HepG2 (cell line): ENCODE data around the gene APC2. TPM values are rescaled to one million over a fixed set of nuclear protein-coding genes. Genes with fewer than 3 reads are reported as not detected.

Source experiments
- CENPT ChIP-seq: sonication (generic); formaldehyde crosslinking; IDR thresholded peaks from 2 replicates; pipeline ENCODE4 v1.8.0; 2022; ENCODE audit warnings: low read depth, mild to moderate bottlenecking, moderate library complexity, missing genetic modification reagents
- MTA3 ChIP-seq: sonication (generic); formaldehyde crosslinking; IDR thresholded peaks from 2 replicates; pipeline ENCODE4 v1.4.0; 2020; ENCODE audit warnings: missing genetic modification reagents
- NRL ChIP-seq: sonication (generic); formaldehyde crosslinking; IDR thresholded peaks from 2 replicates; pipeline ENCODE4 v1.5.0; 2020; ENCODE audit warnings: missing genetic modification reagents, mild to moderate bottlenecking, moderate library complexity, borderline replicate concordance
- ZBTB3 ChIP-seq: sonication (generic); formaldehyde crosslinking; IDR thresholded peaks from 2 replicates; pipeline ENCODE4 v1.4.0; 2020; ENCODE audit warnings: low read depth, mild to moderate bottlenecking, moderate library complexity, missing genetic modification reagents, borderline replicate concordance
- ZBTB49 ChIP-seq: sonication (generic); formaldehyde crosslinking; IDR thresholded peaks from 2 replicates; pipeline ENCODE4 v1.4.0; 2020; ENCODE audit warnings: missing genetic modification reagents, borderline replicate concordance
- ZNF792 ChIP-seq: IDR thresholded peaks from 2 replicates; pipeline ENCODE4 v1.6.1; 2016
- polyA plus RNA-seq, 8 experiments: library from polyadenylated mRNA; depleted of rRNA in 3 of 8; stranded (reverse) in 7 of 8; unstranded in 1 of 8; fragments of >200 nt; fragmentation: Illumina TruSeq in 4 of 8; extraction: Trizol in 4 of 8; gene quantifications; 2 replicates each; pipeline versions ENCODE4 v1.2.1 to v1.2.3, GENCODE V29; 2011 to 2016; ENCODE audit warnings: low read depth in 4 of 8, missing spikeins in 1 of 8, mixed read lengths in 1 of 8; ENCODE audit not compliant: insufficient read depth in 1 of 8
- total RNA-seq, 5 experiments: library from RNA; depleted of rRNA; stranded (reverse); fragments of >200 nt; fragmentation: Illumina TruSeq; extraction: Trizol; gene quantifications; 2 replicates each; pipeline ENCODE4 v1.2.3, GENCODE V29; 2016; ENCODE audit warnings: low read depth in 1 of 5
- TF ChIP-seq, protein P1 (sequence below): sonication (generic); formaldehyde crosslinking; IDR thresholded peaks from 2 replicates; pipeline ENCODE4 v1.4.0; 2020; ENCODE audit warnings: missing genetic modification reagents
- TF ChIP-seq, protein P2 (sequence below): IDR thresholded peaks from 2 replicates; pipeline ENCODE4 v1.6.1; 2012; ENCODE audit warnings: low read length, improper control_type of control experiment
- TF ChIP-seq, protein P3 (sequence below): sonication (generic); formaldehyde crosslinking; IDR thresholded peaks from 2 replicates; pipeline ENCODE4 v1.4.0; 2020; ENCODE audit warnings: missing genetic modification reagents
- TF ChIP-seq, protein P4 (sequence below): sonication (generic); formaldehyde crosslinking; IDR thresholded peaks from 2 replicates; pipeline ENCODE4 v1.4.0; 2020; ENCODE audit warnings: missing genetic modification reagents, low read depth, mild to moderate bottlenecking, borderline replicate concordance
- TF ChIP-seq, protein P5 (sequence below): sonication (generic); formaldehyde crosslinking; IDR thresholded peaks from 2 replicates; pipeline ENCODE4 v1.9.0; 2022; ENCODE audit warnings: low read depth, missing genetic modification reagents

APC2 gene
- total and polyA plus RNA-seq, 2 of the 13 experiments (the other 11 are each of a cell fraction or from before 2014, with no cell fraction given), result 0.08 to 0.22 TPM

- TF ChIP-seq, protein P1, sequence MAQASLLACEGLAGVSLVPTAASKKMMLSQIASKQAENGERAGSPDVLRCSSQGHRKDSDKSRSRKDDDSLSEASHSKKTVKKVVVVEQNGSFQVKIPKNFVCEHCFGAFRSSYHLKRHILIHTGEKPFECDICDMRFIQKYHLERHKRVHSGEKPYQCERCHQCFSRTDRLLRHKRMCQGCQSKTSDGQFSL (CRISPR knock-in tag), result no peak
- TF ChIP-seq ZNF792 (CRISPR knock-in tag) (no peak), ZBTB3 (no peak), NRL (no peak), CENPT (CRISPR knock-in tag) (no peak), MTA3 (CRISPR knock-in tag) (no peak), ZBTB49 (CRISPR knock-in tag) (no peak)
- TF ChIP-seq, protein P2, sequence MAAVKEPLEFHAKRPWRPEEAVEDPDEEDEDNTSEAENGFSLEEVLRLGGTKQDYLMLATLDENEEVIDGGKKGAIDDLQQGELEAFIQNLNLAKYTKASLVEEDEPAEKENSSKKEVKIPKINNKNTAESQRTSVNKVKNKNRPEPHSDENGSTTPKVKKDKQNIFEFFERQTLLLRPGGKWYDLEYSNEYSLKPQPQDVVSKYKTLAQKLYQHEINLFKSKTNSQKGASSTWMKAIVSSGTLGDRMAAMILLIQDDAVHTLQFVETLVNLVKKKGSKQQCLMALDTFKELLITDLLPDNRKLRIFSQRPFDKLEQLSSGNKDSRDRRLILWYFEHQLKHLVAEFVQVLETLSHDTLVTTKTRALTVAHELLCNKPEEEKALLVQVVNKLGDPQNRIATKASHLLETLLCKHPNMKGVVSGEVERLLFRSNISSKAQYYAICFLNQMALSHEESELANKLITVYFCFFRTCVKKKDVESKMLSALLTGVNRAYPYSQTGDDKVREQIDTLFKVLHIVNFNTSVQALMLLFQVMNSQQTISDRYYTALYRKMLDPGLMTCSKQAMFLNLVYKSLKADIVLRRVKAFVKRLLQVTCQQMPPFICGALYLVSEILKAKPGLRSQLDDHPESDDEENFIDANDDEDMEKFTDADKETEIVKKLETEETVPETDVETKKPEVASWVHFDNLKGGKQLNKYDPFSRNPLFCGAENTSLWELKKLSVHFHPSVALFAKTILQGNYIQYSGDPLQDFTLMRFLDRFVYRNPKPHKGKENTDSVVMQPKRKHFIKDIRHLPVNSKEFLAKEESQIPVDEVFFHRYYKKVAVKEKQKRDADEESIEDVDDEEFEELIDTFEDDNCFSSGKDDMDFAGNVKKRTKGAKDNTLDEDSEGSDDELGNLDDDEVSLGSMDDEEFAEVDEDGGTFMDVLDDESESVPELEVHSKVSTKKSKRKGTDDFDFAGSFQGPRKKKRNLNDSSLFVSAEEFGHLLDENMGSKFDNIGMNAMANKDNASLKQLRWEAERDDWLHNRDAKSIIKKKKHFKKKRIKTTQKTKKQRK, result no peak
- TF ChIP-seq, protein P3, sequence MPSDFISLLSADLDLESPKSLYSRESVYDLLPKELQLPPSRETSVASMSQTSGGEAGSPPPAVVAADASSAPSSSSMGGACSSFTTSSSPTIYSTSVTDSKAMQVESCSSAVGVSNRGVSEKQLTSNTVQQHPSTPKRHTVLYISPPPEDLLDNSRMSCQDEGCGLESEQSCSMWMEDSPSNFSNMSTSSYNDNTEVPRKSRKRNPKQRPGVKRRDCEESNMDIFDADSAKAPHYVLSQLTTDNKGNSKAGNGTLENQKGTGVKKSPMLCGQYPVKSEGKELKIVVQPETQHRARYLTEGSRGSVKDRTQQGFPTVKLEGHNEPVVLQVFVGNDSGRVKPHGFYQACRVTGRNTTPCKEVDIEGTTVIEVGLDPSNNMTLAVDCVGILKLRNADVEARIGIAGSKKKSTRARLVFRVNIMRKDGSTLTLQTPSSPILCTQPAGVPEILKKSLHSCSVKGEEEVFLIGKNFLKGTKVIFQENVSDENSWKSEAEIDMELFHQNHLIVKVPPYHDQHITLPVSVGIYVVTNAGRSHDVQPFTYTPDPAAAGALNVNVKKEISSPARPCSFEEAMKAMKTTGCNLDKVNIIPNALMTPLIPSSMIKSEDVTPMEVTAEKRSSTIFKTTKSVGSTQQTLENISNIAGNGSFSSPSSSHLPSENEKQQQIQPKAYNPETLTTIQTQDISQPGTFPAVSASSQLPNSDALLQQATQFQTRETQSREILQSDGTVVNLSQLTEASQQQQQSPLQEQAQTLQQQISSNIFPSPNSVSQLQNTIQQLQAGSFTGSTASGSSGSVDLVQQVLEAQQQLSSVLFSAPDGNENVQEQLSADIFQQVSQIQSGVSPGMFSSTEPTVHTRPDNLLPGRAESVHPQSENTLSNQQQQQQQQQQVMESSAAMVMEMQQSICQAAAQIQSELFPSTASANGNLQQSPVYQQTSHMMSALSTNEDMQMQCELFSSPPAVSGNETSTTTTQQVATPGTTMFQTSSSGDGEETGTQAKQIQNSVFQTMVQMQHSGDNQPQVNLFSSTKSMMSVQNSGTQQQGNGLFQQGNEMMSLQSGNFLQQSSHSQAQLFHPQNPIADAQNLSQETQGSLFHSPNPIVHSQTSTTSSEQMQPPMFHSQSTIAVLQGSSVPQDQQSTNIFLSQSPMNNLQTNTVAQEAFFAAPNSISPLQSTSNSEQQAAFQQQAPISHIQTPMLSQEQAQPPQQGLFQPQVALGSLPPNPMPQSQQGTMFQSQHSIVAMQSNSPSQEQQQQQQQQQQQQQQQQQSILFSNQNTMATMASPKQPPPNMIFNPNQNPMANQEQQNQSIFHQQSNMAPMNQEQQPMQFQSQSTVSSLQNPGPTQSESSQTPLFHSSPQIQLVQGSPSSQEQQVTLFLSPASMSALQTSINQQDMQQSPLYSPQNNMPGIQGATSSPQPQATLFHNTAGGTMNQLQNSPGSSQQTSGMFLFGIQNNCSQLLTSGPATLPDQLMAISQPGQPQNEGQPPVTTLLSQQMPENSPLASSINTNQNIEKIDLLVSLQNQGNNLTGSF (CRISPR knock-in tag), result peak; percentile 70; the same call in 1 of the 2 replicates
- TF ChIP-seq, protein P4, sequence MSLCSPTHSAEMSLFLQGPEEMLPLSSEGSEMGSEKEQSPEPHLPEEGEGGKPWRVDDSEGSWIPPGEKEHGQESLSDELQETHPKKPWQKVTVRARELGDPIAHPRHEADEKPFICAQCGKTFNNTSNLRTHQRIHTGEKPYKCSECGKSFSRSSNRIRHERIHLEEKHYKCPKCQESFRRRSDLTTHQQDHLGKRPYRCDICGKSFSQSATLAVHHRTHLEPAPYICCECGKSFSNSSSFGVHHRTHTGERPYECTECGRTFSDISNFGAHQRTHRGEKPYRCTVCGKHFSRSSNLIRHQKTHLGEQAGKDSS (CRISPR knock-in tag), result no peak
- TF ChIP-seq, protein P5, sequence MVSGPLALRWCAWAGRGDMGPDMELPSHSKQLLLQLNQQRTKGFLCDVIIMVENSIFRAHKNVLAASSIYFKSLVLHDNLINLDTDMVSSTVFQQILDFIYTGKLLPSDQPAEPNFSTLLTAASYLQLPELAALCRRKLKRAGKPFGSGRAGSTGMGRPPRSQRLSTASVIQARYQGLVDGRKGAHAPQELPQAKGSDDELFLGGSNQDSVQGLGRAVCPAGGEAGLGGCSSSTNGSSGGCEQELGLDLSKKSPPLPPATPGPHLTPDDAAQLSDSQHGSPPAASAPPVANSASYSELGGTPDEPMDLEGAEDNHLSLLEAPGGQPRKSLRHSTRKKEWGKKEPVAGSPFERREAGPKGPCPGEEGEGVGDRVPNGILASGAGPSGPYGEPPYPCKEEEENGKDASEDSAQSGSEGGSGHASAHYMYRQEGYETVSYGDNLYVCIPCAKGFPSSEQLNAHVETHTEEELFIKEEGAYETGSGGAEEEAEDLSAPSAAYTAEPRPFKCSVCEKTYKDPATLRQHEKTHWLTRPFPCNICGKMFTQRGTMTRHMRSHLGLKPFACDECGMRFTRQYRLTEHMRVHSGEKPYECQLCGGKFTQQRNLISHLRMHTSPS (CRISPR knock-in tag), result no peak
Observed at GRCh38 chr19:1446713-1447481, 3.0 kb upstream of the APC2 start (continued).
